Measurements from ENCODE around the gene MT1E. TPM values are rescaled to one million over a fixed set of nuclear protein-coding genes. Genes with fewer than 3 reads are reported as not detected.

MT1E gene
- total and polyA plus RNA-seq, 2 of the 8 experiments (the other 6 are each of a cell fraction or from before 2014, with no cell fraction given): 7.9 to 117 TPM

DNA sequence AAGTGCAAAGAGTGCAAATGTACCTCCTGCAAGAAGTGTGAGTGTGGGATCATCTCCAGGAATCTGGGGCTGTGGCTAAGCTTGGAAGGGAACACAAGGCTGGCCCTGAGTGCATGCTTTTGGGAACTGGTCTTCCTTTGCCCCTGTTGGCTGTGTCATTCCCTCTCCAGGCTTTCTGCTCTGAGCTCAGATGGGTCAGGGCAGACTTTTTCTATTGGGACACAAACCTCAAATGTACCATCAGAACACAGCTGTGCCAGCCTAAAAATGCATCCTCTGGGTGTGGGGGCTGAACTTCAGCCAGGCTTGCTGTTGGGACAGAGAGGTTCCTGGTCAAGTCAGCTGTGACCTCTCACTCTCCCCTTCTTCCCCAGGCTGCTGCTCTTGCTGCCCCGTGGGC, 27.0 kb downstream of the MT1E start (continued):
- TF ChIP-seq, protein P1, sequence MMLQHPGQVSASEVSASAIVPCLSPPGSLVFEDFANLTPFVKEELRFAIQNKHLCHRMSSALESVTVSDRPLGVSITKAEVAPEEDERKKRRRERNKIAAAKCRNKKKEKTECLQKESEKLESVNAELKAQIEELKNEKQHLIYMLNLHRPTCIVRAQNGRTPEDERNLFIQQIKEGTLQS (IDR thresholded peaks at IDR 0.05; ENCODE audit: insufficient read depth, low read depth, low read length): no peak
- TF ChIP-seq SUZ12 (IDR thresholded peaks at IDR 0.05; ENCODE audit: low read length) (no peak), JUN (IDR thresholded peaks at IDR 0.05; ENCODE audit: low read depth, low read length) (no peak), POLR2AphosphoS5 (IDR thresholded peaks at IDR 0.05; ENCODE audit: low read depth, low read length) (no peak), KDM4A (IDR thresholded peaks at IDR 0.05; ENCODE audit: low read depth, low read length, severe bottlenecking) (no peak)
